ENCODE data around the gene EGFL8. TPM values are rescaled to one million over a fixed set of nuclear protein-coding genes. Genes with fewer than 3 reads are reported as not detected.
A peak's percentile ranks its signal among the peaks of the same experiment; 100 is the strongest.

Gene EGFL8
- total and polyA plus RNA-seq, 9 of the 15 experiments (the other 6 are each of a cell fraction or from before 2014, with no cell fraction given), result 2.2 to 47.4 (median 14.2) TPM

- peak; percentile 33; the same call in 1 of the 2 replicates for TF ChIP-seq TARDBP (IDR thresholded peaks at IDR 0.05)
- TF ChIP-seq KDM1A (IDR thresholded peaks at IDR 0.05), result no peak
- TF ChIP-seq GTF3C2 (IDR thresholded peaks at IDR 0.05; ENCODE audit: borderline replicate concordance, extremely low read depth, insufficient read length), result no peak
- 0 out of 2 replicates have a peak, but pooled peaks have one; percentile 26 for TF ChIP-seq PRMT5 (CRISPR knock-in tag; IDR thresholded peaks at IDR 0.05)
- TF ChIP-seq NCOA2 (IDR thresholded peaks at IDR 0.05; ENCODE audit: partially characterized antibody in 2 of 2), result no peak
- no peak; a peak in 1 of 6 replicates for TF ChIP-seq CTCF (IDR thresholded peaks at IDR 0.05 in 2 of 3, conservative IDR thresholded peaks at IDR 0.05 in 1 of 3; ENCODE audit: insufficient read depth in 2 of 3, low read depth in 1 of 3, low read length in 3 of 3)
- TF ChIP-seq BCLAF1 (IDR thresholded peaks at IDR 0.05; ENCODE audit: borderline replicate concordance in 1 of 2, control insufficient read depth in 1 of 2, low read depth in 2 of 2, low read length in 1 of 2), result 0 out of 4 replicates have a peak, but pooled peaks of 1 of the 2 experiments have one; percentile 29
- no peak for TF ChIP-seq PREB (CRISPR knock-in tag; IDR thresholded peaks at IDR 0.05)
- TF ChIP-seq HMBOX1 (IDR thresholded peaks at IDR 0.05), result no peak
- TF ChIP-seq ZNF436 (CRISPR knock-in tag; IDR thresholded peaks at IDR 0.05), result no peak
- no peak; the same call in 1 of the 2 replicates for TF ChIP-seq NFIX (CRISPR knock-in tag; IDR thresholded peaks at IDR 0.05; ENCODE audit: low read depth)
- TF ChIP-seq ZNF511 (CRISPR knock-in tag; IDR thresholded peaks at IDR 0.05), result peak; percentile 65; the same call in 1 of the 2 replicates
- no peak for TF ChIP-seq ZNF507 (tag; conservative IDR thresholded peaks at IDR 0.05)
- no peak for TF ChIP-seq HDAC3 (IDR thresholded peaks at IDR 0.05; ENCODE audit: borderline replicate concordance, partially characterized antibody)
- no peak; the same call in none of the 2 replicates for TF ChIP-seq TCF3 (CRISPR knock-in tag; IDR thresholded peaks at IDR 0.05)
Observed at GRCh38 chr6:32195902-32196681, 31.7 kb downstream of the EGFL8 start (continued).

All from K562 (cell line).